ENCODE measurements around the gene ARVCF.

ARVCF gene

DNA sequence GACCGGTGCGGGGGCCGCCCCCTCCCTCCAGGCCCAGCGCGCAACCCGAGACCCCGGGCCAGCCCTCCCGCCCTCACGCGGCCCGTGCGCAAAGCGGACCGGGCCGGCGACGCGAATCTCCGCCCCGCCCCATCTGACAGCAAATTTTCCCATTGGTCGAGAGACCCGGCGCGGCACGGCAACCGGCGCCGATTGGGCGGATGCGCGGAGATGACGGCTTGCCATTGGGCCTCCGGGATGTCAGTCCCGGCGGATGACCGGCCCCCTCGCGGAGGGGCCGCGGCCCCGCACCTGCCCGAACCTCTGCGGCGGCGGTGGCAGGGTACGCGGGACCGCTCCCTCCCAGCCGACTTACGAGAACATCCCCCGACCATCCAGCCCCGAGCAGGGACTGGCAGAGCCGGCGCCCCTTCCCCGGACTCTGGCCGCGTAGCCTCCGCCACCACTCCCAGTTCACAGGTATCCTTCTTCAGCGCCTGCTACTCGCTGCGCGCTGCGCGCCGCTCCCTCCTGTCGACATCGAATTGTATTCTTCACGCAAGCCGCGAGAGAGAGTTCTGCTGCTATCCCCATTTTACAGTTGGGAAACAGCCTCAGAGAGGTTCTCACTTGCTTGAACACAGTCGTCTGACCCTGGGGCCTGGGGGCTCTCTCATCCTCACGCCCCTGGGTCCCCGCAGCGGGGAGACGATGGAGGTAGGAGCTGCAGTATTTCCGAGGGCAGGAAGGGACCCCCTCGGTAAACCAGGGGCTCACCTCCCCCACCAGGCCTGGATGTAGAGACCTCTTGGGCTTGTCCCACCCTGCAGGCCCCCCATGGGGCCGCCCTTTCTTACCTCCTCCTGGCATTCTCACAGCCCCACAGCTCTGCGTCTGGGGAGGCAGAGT is at the start of gene ARVCF:
Gene ARVCF (minus strand): TSS at position 90 of the 888 bp plus-strand sequence. CDS start 26,029 bp downstream, outside the sequence.
- H3K4me1 Mint-ChIP-seq = peaks cover 4% of the 10 kb centered on the region
- H3K27ac Mint-ChIP-seq = no peak within 1 kb of the TSS
- peak within 1 kb of the TSS; percentile 82 for H3K4me3 Mint-ChIP-seq
- H3K9me3 Mint-ChIP-seq = no peaks in the 10 kb centered on the region
- H3K36me3 Mint-ChIP-seq (ENCODE audit: low read depth) = no peaks in the 10 kb centered on the region
- peak; percentile 96 for DNase-seq
- no peak for TF ChIP-seq CTCF (IDR thresholded peaks at IDR 0.05)
- H3K27me3 Mint-ChIP-seq (ENCODE audit: low read depth, poor library complexity) = peaks cover 68% of the 10 kb centered on the region

DNA sequence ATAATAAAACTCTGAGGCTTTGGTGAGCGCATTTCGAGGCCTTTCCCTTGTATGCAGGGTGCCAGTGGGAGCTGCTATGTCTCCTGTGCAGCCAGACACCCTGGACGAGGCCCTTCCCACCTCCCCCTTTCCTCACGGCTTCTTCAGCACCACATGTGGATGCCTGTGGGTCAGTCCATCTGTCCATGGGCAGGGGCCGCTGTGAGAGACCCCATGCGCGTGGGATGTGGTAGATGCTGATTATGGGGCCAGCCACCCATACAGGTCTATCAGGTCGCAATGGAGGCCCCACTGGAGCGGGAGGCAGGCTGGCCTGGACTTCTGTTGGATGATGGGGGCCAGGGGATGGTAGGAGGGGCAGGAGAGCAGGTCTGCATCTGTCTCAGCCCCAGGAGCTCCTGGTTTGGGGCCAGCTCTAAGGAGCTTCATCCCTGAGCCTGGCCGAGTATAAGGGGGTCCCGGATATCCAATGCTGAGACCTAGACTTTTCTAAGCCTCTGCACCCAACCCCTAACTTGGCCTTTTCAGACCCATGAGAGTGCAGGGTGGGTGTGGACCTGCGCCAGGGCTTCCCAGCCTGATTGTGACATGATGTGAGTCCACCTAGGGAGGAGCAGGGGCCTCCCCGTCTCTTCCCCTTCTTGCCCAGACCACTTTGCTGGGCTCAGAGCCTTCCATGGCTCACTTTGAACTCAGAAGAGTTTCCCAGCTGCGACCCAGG is 49.4 kb upstream of the ARVCF start:
- Mint-ChIP-seq H3K9me3 (no peaks in the 10 kb centered on the region), H3K27me3 (ENCODE audit: low read depth, poor library complexity) (no peaks in the 10 kb centered on the region), H3K4me3 (no peak overlapping the region), H3K4me1 (peaks cover 9% of the 10 kb centered on the region), H3K27ac (no peak overlapping the region), H3K36me3 (ENCODE audit: low read depth) (no peaks in the 10 kb centered on the region)
- TF ChIP-seq CTCF (IDR thresholded peaks at IDR 0.05) = no peak
- no peak for DNase-seq

DNA sequence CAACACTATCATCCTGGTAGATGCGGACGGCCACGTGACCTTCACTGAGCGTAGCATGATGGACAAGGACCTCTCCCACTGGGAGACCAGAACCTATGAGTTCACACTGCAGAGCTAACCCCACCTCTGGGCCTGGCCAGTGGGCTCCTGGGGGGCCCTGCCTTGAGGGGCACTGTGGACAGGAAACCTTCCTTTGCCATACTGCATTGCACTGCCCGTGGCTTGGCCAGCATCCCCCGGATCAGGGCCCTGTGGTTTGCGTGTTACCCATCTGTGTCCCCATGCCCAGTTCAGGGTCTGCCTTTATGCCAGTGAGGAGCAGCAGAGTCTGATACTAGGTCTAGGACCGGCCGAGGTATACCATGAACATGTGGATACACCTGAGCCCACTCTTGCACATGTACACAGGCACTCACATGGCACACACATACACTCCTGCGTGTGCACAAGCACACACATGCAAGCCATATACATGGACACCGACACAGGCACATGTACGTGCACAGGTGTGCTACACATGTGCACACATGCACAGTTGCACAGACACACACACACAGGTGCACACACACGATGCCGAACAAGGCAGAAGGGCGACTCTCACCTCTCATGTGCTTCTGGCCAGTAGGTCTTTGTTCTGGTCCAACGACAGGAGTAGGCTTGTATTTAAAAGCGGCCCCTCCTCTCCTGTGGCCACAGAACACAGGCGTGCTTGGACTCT is 48.1 kb upstream of the ARVCF start:
- H3K9me3 Mint-ChIP-seq = no peaks in the 10 kb centered on the region
- no peak for TF ChIP-seq CTCF (IDR thresholded peaks at IDR 0.05)
- no peaks in the 10 kb centered on the region for H3K36me3 Mint-ChIP-seq (ENCODE audit: low read depth)
- peaks cover 9% of the 10 kb centered on the region for H3K4me1 Mint-ChIP-seq
- no peak for DNase-seq
- no peaks in the 10 kb centered on the region for H3K27me3 Mint-ChIP-seq (ENCODE audit: low read depth, poor library complexity)
- no peak overlapping the region for H3K27ac Mint-ChIP-seq
- no peak overlapping the region for H3K4me3 Mint-ChIP-seq

DNA sequence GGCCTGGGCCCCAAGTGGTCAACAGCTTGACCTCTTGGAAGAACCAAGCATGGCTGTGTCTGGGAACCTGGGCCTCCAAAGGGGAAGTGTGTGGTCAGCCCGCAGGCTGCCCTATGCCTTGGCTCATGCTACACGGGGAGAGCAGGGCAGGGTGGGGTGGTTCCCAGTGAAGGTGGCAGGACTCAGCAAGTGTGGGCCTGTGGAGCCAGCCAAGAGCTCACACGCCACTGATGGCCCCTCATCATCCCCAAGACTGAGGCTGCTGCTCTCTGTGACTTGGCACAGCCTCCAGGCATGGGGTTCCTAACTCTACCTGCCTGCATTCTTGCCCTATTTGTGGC is 47.5 kb upstream of the ARVCF start:
- H3K9me3 Mint-ChIP-seq = no peaks in the 10 kb centered on the region
- TF ChIP-seq CTCF (IDR thresholded peaks at IDR 0.05) = no peak

GRCh38 chr22:20063271-20064139 is 46.9 kb upstream of the ARVCF start:
- DNase-seq = no peak
- no peak overlapping the region for H3K4me3 Mint-ChIP-seq
- H3K27me3 Mint-ChIP-seq (ENCODE audit: low read depth, poor library complexity) = no peaks in the 10 kb centered on the region
- H3K27ac Mint-ChIP-seq = no peak overlapping the region
- H3K4me1 Mint-ChIP-seq = peaks cover 19% of the 10 kb centered on the region
- no peaks in the 10 kb centered on the region for H3K9me3 Mint-ChIP-seq
- TF ChIP-seq CTCF (IDR thresholded peaks at IDR 0.05) = no peak
- no peaks in the 10 kb centered on the region for H3K36me3 Mint-ChIP-seq (ENCODE audit: low read depth)

More for the DNA sequence above, 47.5 kb upstream of the ARVCF start:
- Mint-ChIP-seq H3K4me1 (peaks cover 13% of the 10 kb centered on the region), H3K27ac (no peak overlapping the region), H3K36me3 (ENCODE audit: low read depth) (no peaks in the 10 kb centered on the region), H3K27me3 (ENCODE audit: low read depth, poor library complexity) (no peaks in the 10 kb centered on the region), H3K4me3 (no peak overlapping the region)
- no peak for DNase-seq
